Spinal cord (tissue), 10 donors: ENCODE data around the gene RAD18. TPM values are rescaled to one million over a fixed set of nuclear protein-coding genes. Genes with fewer than 3 reads are reported as not detected.
A peak's percentile ranks its signal among the peaks of the same experiment; 100 is the strongest.

ENCODE experiments used
- DNase-seq, 6 donors: peaks; one replicate each; pipeline versions ENCODE4 v3.0.0 to v3.0.0-alpha.2; 2013 to 2015; ENCODE audit warnings: low spot score in 6 of 6, low read depth in 4 of 6
- H3K27ac ChIP-seq: one replicate; pipeline ENCODE4 v1.5.1; 2013; ENCODE audit warnings: low read depth, low read length, control low read depth
- H3K27me3 ChIP-seq: one replicate; pipeline ENCODE4 v1.6.1; 2013; ENCODE audit warnings: low read length; ENCODE audit not compliant: control insufficient read depth, insufficient read depth
- H3K36me3 ChIP-seq: one replicate; pipeline ENCODE4 v1.6.1; 2013; ENCODE audit warnings: low read length; ENCODE audit not compliant: control insufficient read depth, insufficient read depth
- H3K4me1 ChIP-seq: one replicate; pipeline ENCODE4 v1.6.1; 2013; ENCODE audit warnings: low read length; ENCODE audit not compliant: control insufficient read depth, insufficient read depth
- H3K4me3 ChIP-seq: one replicate; pipeline ENCODE4 v1.5.1; 2013; ENCODE audit warnings: low read depth, low read length, control low read depth
- H3K9me3 ChIP-seq: one replicate; pipeline ENCODE4 v1.6.1; 2013; ENCODE audit warnings: low read length; ENCODE audit not compliant: control insufficient read depth, insufficient read depth
- WGBS: methylation state at CpG from one replicate; pipeline ENCODE4 v1.1.5; 2013; ENCODE audit warnings: missing lambda C conversion rate; ENCODE audit not compliant: insufficient coverage; 5-methylcytosine and 5-hydroxymethylcytosine counted together
- long read RNA-seq, 4 donors: transcript quantifications; one replicate each; lab custom pipeline, GENCODE V29; 2026
- polyA plus RNA-seq, 2 donors: library from polyadenylated mRNA; unstranded; fragments of 120-200 nt; gene quantifications; one replicate each; pipeline ENCODE4 v1.2.1, GENCODE V29; 2013; ENCODE audit not compliant: insufficient read length in 2 of 2
- total RNA-seq, 2 donors: library from RNA; depleted of rRNA in 1 of 2; stranded (reverse); fragments of 120-200 nt in 1 of 2; fragments of >200 nt in 1 of 2; gene quantifications; one replicate each; pipeline versions ENCODE4 v1.2.3 to v1.2.4, GENCODE V29; 2013 to 2014
- donor health status: healthy.

The RAD18 gene
- 10 to 100 TPM in 1 of 2 donors, 1 to 10 TPM in 1; 9.6 to 19.1 TPM for total RNA-seq
- polyA plus RNA-seq: 1 to 10 TPM; 5.2 to 8.1 TPM
- long read RNA-seq, donor 1: 0 reads
- long read RNA-seq, donor 2: 0 reads
- long read RNA-seq, donor 3: 0 reads
- long read RNA-seq, donor 4, full-length matches to known transcripts: 2 of 2 reads
- long read RNA-seq, donor 4, partial matches to known transcripts: 0 of 2 reads
- long read RNA-seq, donor 4, other reads (novel, unspliced or antisense): 0 of 2 reads

GRCh38 chr3:8963137-8963853 is at the start of gene RAD18:
Gene RAD18, minus strand, starts transcription at chr3:8963472. Its CDS starts 87 bp downstream, at chr3:8963385.
- no peaks in the 10 kb centered on the region for H3K4me1 ChIP-seq
- peak; percentile 76 to 98 (median 87) for DNase-seq
- no peaks in the 10 kb centered on the region for H3K27me3 ChIP-seq
- WGBS: under 1% methylated on average over 36 of the region's 45 CpGs
- H3K9me3 ChIP-seq: no peaks in the 10 kb centered on the region
- peak within 1 kb of the TSS; percentile 61 for H3K27ac ChIP-seq
- no peaks in the 10 kb centered on the region for H3K36me3 ChIP-seq
- peak within 1 kb of the TSS; percentile 94 for H3K4me3 ChIP-seq

- 100% methylated on average over 2 of the region's 2 CpGs for WGBS
- DNase-seq: no peak
- Histone ChIP-seq H3K27ac (no peak overlapping the region), H3K36me3 (peaks cover 50% of the 10 kb centered on the region), H3K9me3 (no peaks in the 10 kb centered on the region), H3K27me3 (no peaks in the 10 kb centered on the region), H3K4me3 (no peak overlapping the region), H3K4me1 (no peaks in the 10 kb centered on the region)
These were observed 49.2 kb upstream of the RAD18 start for GRCh38 chr3:9012521-9012920.

- Histone ChIP-seq H3K4me1 (no peaks in the 10 kb centered on the region), H3K27ac (no peak overlapping the region), H3K4me3 (no peak overlapping the region), H3K36me3 (peaks cover 50% of the 10 kb centered on the region), H3K9me3 (no peaks in the 10 kb centered on the region), H3K27me3 (no peaks in the 10 kb centered on the region)
- no peak for DNase-seq
- 94% methylated on average over 10 of the region's 11 CpGs for whole genome bisulfite sequencing
These were observed 46.8 kb upstream of the RAD18 start for GRCh38 chr3:9009976-9010545.

GRCh38 chr3:9008550-9009255 is 45.4 kb upstream of the RAD18 start:
- H3K36me3 ChIP-seq: peaks cover 40% of the 10 kb centered on the region
- 87% methylated on average over 5 of the region's 6 CpGs for WGBS

GRCh38 chr3:9007928-9008327 is 44.7 kb upstream of the RAD18 start:
- DNase-seq: no peak
- Histone ChIP-seq H3K36me3 (peaks cover 34% of the 10 kb centered on the region), H3K4me1 (no peaks in the 10 kb centered on the region), H3K4me3 (no peak overlapping the region), H3K27ac (no peak overlapping the region), H3K9me3 (no peaks in the 10 kb centered on the region), H3K27me3 (no peaks in the 10 kb centered on the region)
- WGBS: 56% methylated on average over 2 of the region's 2 CpGs

More at GRCh38 chr3:9008550-9009255, 45.4 kb upstream of the RAD18 start:
- H3K4me3 ChIP-seq: no peak overlapping the region
- H3K9me3 ChIP-seq: no peaks in the 10 kb centered on the region
- H3K27me3 ChIP-seq: no peaks in the 10 kb centered on the region
- no peak overlapping the region for H3K27ac ChIP-seq
- no peak for DNase-seq
- no peaks in the 10 kb centered on the region for H3K4me1 ChIP-seq

GRCh38 chr3:9007213-9007612 is 43.9 kb upstream of the RAD18 start:
- H3K4me3 ChIP-seq: no peak overlapping the region
- H3K27me3 ChIP-seq: no peaks in the 10 kb centered on the region
- no peaks in the 10 kb centered on the region for H3K9me3 ChIP-seq
- 91% methylated on average over 2 of the region's 2 CpGs for WGBS
- no peak overlapping the region for H3K27ac ChIP-seq
- peaks cover 30% of the 10 kb centered on the region for H3K36me3 ChIP-seq
- no peaks in the 10 kb centered on the region for H3K4me1 ChIP-seq
- DNase-seq: no peak

- Histone ChIP-seq H3K4me3 (no peak overlapping the region), H3K36me3 (peaks cover 23% of the 10 kb centered on the region), H3K27ac (no peak overlapping the region), H3K27me3 (no peaks in the 10 kb centered on the region), H3K9me3 (no peaks in the 10 kb centered on the region), H3K4me1 (peaks cover 5% of the 10 kb centered on the region)
- no peak for DNase-seq
These were observed 36.8 kb upstream of the RAD18 start for GRCh38 chr3:9000041-9000440.

- 70% methylated on average over 3 of the region's 3 CpGs for WGBS
- Histone ChIP-seq H3K4me1 (peaks cover 5% of the 10 kb centered on the region), H3K36me3 (peaks cover 47% of the 10 kb centered on the region), H3K9me3 (no peaks in the 10 kb centered on the region), H3K27me3 (no peaks in the 10 kb centered on the region), H3K27ac (peak overlapping the region; percentile 38), H3K4me3 (no peak overlapping the region)
- DNase-seq: no peak
These were observed 33.9 kb upstream of the RAD18 start for GRCh38 chr3:8997151-8997550.

GRCh38 chr3:8996681-8997121 is 33.4 kb upstream of the RAD18 start:
- WGBS: 68% methylated on average over 6 of the region's 12 CpGs

More at GRCh38 chr3:8996681-8997121, 33.4 kb upstream of the RAD18 start:
- Histone ChIP-seq H3K4me1 (peaks cover 5% of the 10 kb centered on the region), H3K4me3 (no peak overlapping the region), H3K36me3 (peaks cover 49% of the 10 kb centered on the region), H3K27ac (peak overlapping the region; percentile 38), H3K9me3 (no peaks in the 10 kb centered on the region), H3K27me3 (no peaks in the 10 kb centered on the region)
- DNase-seq: peak in 1 of 6 donors; percentile 72
